Measurements from ENCODE around the gene XYLT1.

- TF ChIP-seq POLR2A (IDR thresholded peaks at IDR 0.05; ENCODE audit: low read depth, low read length) = no peak
- TF ChIP-seq POLR2AphosphoS5 (IDR thresholded peaks at IDR 0.05; ENCODE audit: low read depth, low read length) = no peak
- no peak for TF ChIP-seq POU2F2 (IDR thresholded peaks at IDR 0.05; ENCODE audit: low read depth, low read length)
- no peak for TF ChIP-seq TAF1 (IDR thresholded peaks at IDR 0.05; ENCODE audit: low read depth, low read length)
- TF ChIP-seq SPI1 (IDR thresholded peaks at IDR 0.05; ENCODE audit: low read depth, low read length) = no peak
Measured at GRCh38 chr16:17270111-17270510, 200.6 kb downstream of the XYLT1 start.
